ENCODE measurements around the gene MAP4K4. TPM values are rescaled to one million over a fixed set of nuclear protein-coding genes. Genes with fewer than 3 reads are reported as not detected.

Gene MAP4K4
- total RNA-seq, 1 experiment from 2014 or later: 132 TPM

DNA sequence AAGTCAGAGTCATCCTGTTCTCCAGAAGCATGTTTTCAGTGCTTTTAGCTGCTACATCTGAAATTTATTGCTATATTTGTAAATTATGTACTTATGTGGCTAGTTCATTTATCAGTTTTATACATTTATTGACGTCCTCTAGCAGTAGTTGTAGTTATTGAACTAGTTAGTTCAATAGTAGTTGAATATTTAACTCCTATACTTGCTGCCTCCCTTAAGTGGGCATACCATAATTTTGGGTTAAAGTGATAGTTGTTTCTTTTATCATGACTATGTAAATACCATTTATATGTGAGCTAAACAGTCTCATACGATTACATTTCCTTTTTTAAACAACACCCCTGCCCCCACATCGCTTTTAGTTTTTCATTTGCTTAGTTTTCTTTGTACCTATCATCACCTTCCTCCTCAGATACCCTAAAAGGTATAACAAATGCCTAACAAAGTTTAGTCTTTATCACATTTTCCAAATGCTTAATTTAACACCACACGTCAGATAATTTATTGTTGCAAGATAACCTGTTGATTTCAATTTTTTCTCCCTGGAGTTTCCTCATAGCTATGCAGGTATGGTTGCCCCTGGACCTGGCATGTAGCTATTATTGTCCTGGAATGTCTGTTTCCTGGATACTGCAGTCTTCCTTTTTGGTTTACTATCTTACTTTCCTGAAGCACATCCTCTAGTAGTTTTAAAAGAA lies 8.8 kb downstream of the MAP4K4 start:
- Mint-ChIP-seq H3K27me3 (ENCODE audit: low read depth) (no peaks in the 10 kb centered on the region), H3K4me3 (no peak overlapping the region), H3K27ac (no peak overlapping the region), H3K36me3 (ENCODE audit: insufficient read depth in 1 of 3, low read depth in 3 of 3) (peaks cover 17 to 33% (median 28%) of the 10 kb centered on the region in 3 experiments), H3K4me1 (peaks cover 51 to 58% of the 10 kb centered on the region in 2 experiments), H3K9me3 (0 out of 5 replicates have a peak, but pooled peaks cover 0 to 4% of the 10 kb centered on the region in 2 experiments)
- no peak overlapping the region for H4K91ac ChIP-seq (ENCODE audit: insufficient read length, low read depth, low read length)
- no peak overlapping the region for H4K5ac ChIP-seq (ENCODE audit: insufficient read length, low read depth, low read length)
- no peak overlapping the region for H3K14ac ChIP-seq (ENCODE audit: insufficient read depth, low read length)
- H2BK5ac ChIP-seq (ENCODE audit: insufficient read length, low read length): no peak overlapping the region
- H4K20me1 ChIP-seq (ENCODE audit: control insufficient read depth, insufficient read depth, insufficient read length): peaks cover 5% of the 10 kb centered on the region
- H3K23me2 ChIP-seq (ENCODE audit: insufficient read length, low read depth, low read length, poor library complexity, severe bottlenecking): no peaks in the 10 kb centered on the region
- no peak overlapping the region for H2BK12ac ChIP-seq (ENCODE audit: insufficient read length, low read depth, low read length)
- no peak overlapping the region for H3T11ph ChIP-seq (ENCODE audit: low read length)
- TF ChIP-seq, protein P1, sequence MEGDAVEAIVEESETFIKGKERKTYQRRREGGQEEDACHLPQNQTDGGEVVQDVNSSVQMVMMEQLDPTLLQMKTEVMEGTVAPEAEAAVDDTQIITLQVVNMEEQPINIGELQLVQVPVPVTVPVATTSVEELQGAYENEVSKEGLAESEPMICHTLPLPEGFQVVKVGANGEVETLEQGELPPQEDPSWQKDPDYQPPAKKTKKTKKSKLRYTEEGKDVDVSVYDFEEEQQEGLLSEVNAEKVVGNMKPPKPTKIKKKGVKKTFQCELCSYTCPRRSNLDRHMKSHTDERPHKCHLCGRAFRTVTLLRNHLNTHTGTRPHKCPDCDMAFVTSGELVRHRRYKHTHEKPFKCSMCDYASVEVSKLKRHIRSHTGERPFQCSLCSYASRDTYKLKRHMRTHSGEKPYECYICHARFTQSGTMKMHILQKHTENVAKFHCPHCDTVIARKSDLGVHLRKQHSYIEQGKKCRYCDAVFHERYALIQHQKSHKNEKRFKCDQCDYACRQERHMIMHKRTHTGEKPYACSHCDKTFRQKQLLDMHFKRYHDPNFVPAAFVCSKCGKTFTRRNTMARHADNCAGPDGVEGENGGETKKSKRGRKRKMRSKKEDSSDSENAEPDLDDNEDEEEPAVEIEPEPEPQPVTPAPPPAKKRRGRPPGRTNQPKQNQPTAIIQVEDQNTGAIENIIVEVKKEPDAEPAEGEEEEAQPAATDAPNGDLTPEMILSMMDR (conservative IDR thresholded peaks at IDR 0.05): no peak
- H3K27ac ChIP-seq (ENCODE audit: insufficient read length, low read depth, low read length): no peak overlapping the region
- no peak overlapping the region for H2AK5ac ChIP-seq (ENCODE audit: insufficient read length, low read length)
- H2BK15ac ChIP-seq (ENCODE audit: low read depth, low read length): no peak overlapping the region
- no peak overlapping the region for H2BK120ac ChIP-seq (ENCODE audit: low read depth, low read length, poor library complexity, severe bottlenecking)
- no peak overlapping the region for H3K23ac ChIP-seq (ENCODE audit: insufficient read length, low read depth, low read length)
- H2BK20ac ChIP-seq (ENCODE audit: low read depth, low read length, poor library complexity, severe bottlenecking): no peak overlapping the region
- peaks cover 51% of the 10 kb centered on the region; the same call in 1 of the 2 replicates for H3K79me2 ChIP-seq (ENCODE audit: insufficient read depth, low read length)
- H3K79me1 ChIP-seq (ENCODE audit: insufficient read depth, low read depth, low read length, poor library complexity, severe bottlenecking): peaks cover 5% of the 10 kb centered on the region
- H3K56ac ChIP-seq (ENCODE audit: insufficient read length, low read depth, low read length): no peak overlapping the region
- no peak overlapping the region for H3K9ac ChIP-seq (ENCODE audit: extremely low read depth, insufficient read length, low read length)
- H3K4ac ChIP-seq (ENCODE audit: low read depth, low read length): no peak overlapping the region
- no peak overlapping the region for H4K8ac ChIP-seq (replicated peaks; ENCODE audit: insufficient read length, low read depth, low read length)
- no peak overlapping the region for H3K18ac ChIP-seq (ENCODE audit: insufficient read length, low read depth, low read length)
- H3K27me3 ChIP-seq (ENCODE audit: insufficient read depth, low read length): no peaks in the 10 kb centered on the region
- no peak for DNase-seq
- no peaks in the 10 kb centered on the region for H3K9me3 ChIP-seq (ENCODE audit: control insufficient read depth, low read depth, low read length)
- peaks cover 11% of the 10 kb centered on the region; the same call in 1 of the 2 replicates for H3K4me1 ChIP-seq (ENCODE audit: insufficient read depth, low read length)
- no CpG with 5 or more reads among the region's 4 CpGs for WGBS (ENCODE audit: extremely low coverage, insufficient read length, low lambda C conversion rate)
- H3K4me2 ChIP-seq (ENCODE audit: insufficient read depth, insufficient read length, low read length): no peak overlapping the region
- no peak overlapping the region for H2AFZ ChIP-seq (ENCODE audit: low read length)

Data from H9 (cell line).